Measurements from ENCODE around the gene VPS37B.
A peak's percentile ranks its signal among the peaks of the same experiment; 100 is the strongest.

The VPS37B gene

GRCh38 chr12:122834104-122834920 is 61.6 kb downstream of the VPS37B start:
- intact Hi-C loops (cut with DNase I) = no loop called here
- peak in 9 of 10 donors; percentile 56 to 95 (median 71) for DNase-seq

DNA sequence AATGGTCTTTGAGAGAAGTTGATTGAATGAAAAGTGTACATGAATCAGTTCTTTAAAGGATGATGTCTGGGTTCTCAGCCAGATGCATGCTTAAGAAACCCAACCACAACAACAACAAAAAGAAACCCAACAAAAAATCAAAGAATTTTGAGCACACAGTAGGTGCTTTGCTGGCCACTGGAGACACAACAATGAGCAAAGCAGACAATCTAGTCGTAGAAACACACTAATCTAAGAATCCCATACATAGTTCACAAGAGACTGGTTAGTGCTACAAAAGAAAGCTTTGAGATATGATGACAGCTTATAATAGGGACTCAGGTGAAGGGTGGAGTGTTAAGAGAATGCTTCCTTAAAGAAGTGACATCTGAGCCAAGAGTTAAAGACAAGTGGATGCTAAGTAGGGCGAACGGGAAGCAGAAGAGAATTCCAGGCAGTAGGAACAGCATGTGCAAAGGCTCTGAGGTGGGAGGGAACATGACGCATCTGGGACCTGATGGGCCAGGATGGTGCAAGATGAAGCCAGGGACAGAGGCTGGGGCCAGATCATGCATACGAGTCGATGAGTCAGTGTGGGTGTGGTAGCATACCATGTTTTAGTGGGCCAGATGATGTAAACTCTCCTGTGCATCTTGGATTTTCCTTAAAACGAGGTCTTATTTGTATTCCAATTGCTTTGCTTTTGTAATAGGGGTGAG is 65.3 kb downstream of the VPS37B start:
- intact Hi-C loops (cut with DNase I) = no loop called here

GRCh38 chr12:122827258-122827657 is 68.7 kb downstream of the VPS37B start:
- intact Hi-C loops (cut with DNase I) = no loop called here
- no peak for DNase-seq

More for the DNA sequence above, 65.3 kb downstream of the VPS37B start:
- peak in 1 of 10 donors; percentile 13 for DNase-seq

GRCh38 chr12:122825773-122826724 is 69.9 kb downstream of the VPS37B start:
- intact Hi-C loops (cut with DNase I) = no loop called here
- DNase-seq = peak in 2 of 10 donors; percentile 37 to 81

DNA sequence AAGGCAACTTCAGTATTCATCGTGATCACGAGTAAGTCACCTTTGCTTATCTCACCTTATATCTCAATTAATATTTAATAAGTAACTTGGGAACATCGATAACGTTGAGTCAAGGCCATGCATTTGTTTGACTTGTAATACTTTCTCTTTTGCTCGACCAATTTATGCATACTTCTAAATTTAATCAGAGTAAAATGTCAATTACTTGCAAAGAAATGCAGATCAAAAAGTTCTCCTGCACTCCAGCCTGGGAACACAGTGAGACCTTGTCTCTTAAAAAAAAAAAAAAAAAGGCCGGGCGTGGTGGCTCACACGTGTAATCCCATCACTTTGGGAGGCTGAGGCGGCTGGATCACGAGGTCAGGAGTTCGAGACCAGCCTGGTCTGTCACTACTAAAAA is 72.5 kb downstream of the VPS37B start:
- DNase-seq = peak in 1 of 10 donors; percentile 20

GRCh38 chr12:122820838-122821271 is 75.1 kb downstream of the VPS37B start:
- intact Hi-C loops (cut with DNase I) = no loop called here
- no peak for DNase-seq

More for the DNA sequence above, 72.5 kb downstream of the VPS37B start:
- intact Hi-C loops (cut with DNase I) = no loop called here

DNA sequence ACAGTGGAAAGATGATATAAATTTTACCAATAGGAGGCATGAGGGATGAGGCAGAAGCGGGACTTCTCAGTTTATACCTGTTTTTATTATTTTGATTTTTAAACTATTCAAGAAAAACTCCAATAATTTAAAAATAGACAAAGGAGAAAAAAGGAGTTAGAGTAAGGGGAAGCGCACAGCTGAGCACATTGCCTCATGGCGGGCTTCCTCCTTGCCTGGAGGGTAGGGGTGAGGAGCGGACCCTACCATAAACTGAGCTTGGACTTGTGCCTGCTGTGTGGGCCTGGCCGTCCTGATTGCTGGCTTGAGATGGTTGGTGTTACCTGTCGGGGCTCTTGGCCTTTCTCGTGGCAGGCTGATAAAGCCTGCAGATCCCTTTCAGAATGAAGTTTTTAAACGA is 75.8 kb downstream of the VPS37B start:
- no peak for DNase-seq
- intact Hi-C loops (cut with DNase I) = no loop called here

GRCh38 chr12:122819209-122819785 is 76.6 kb downstream of the VPS37B start:
- DNase-seq = peak in 2 of 10 donors; percentile 28 to 42
- intact Hi-C loops (cut with DNase I) = no loop called here
